ENCODE results near the gene UBL4B.

DNA sequence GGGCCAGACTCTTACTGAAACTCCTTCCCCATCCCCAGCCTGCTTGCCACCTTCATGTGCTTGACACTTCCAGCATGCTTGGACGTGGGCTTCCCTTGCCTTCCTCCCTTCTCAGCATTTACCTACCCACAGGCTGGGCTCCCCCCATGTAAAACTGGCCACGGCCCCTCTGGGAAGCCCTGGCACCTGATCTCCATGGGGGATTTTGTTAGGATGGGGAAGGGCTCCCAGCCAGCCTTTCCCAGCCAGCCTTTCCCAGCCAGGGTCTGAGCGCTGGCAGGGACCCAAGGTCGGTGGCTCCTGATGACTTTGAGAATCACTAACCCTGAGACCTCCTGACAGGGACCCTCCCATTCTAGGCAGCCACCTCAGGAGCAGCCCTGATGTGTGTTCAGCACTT lies 48.5 kb upstream of the UBL4B start:
- TF ChIP-seq, protein P1, sequence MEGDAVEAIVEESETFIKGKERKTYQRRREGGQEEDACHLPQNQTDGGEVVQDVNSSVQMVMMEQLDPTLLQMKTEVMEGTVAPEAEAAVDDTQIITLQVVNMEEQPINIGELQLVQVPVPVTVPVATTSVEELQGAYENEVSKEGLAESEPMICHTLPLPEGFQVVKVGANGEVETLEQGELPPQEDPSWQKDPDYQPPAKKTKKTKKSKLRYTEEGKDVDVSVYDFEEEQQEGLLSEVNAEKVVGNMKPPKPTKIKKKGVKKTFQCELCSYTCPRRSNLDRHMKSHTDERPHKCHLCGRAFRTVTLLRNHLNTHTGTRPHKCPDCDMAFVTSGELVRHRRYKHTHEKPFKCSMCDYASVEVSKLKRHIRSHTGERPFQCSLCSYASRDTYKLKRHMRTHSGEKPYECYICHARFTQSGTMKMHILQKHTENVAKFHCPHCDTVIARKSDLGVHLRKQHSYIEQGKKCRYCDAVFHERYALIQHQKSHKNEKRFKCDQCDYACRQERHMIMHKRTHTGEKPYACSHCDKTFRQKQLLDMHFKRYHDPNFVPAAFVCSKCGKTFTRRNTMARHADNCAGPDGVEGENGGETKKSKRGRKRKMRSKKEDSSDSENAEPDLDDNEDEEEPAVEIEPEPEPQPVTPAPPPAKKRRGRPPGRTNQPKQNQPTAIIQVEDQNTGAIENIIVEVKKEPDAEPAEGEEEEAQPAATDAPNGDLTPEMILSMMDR (conservative IDR thresholded peaks at IDR 0.05; ENCODE audit: low read depth, low read length), result no peak
- TF ChIP-seq EZH2phosphoT487 (IDR thresholded peaks at IDR 0.05; ENCODE audit: borderline replicate concordance, low read length) (no peak), EZH2 (IDR thresholded peaks at IDR 0.05; ENCODE audit: low read length, unreplicated experiment) (no peak)
